Inferior parietal cortex (tissue), 1 donor: ENCODE measurements around the gene SQSTM1.
A peak's percentile ranks its signal among the peaks of the same experiment; 100 is the strongest.

ENCODE experiments used
- DNase-seq: peaks from one replicate; pipeline ENCODE4 v3.0.0-alpha.2; 2016; ENCODE audit errors: extremely low spot score

Gene SQSTM1

GRCh38 chr5:179806250-179807048, 14.3 kb upstream of the SQSTM1 start, which contains the start of gene MGAT4B:
MGAT4B (minus strand) TSS chr5:179806866; CDS start chr5:179806583, 283 bp downstream.
- DNase-seq: peak; percentile 58

- no peak for DNase-seq
Observed at GRCh38 chr5:179812135-179812825, 8.4 kb upstream of the SQSTM1 start.

GRCh38 chr5:179812997-179813607, 7.6 kb upstream of the SQSTM1 start:
- no peak for DNase-seq

GRCh38 chr5:179814090-179814489, 6.6 kb upstream of the SQSTM1 start:
- no peak for DNase-seq

- DNase-seq: no peak
Observed at GRCh38 chr5:179815491-179816249, 5.0 kb upstream of the SQSTM1 start.

GRCh38 chr5:179816401-179816795, 4.3 kb upstream of the SQSTM1 start:
- DNase-seq: no peak

- no peak for DNase-seq
Observed at GRCh38 chr5:179816796-179817469, 3.8 kb upstream of the SQSTM1 start.

- no peak for DNase-seq
Observed at GRCh38 chr5:179817470-179817840, 3.2 kb upstream of the SQSTM1 start.

- DNase-seq: no peak
Observed at GRCh38 chr5:179817890-179818745, 2.6 kb upstream of the SQSTM1 start.

- peak; percentile 90 for DNase-seq
Observed at GRCh38 chr5:179818746-179819295, 1.9 kb upstream of the SQSTM1 start.

GRCh38 chr5:179819296-179820126, 1.2 kb upstream of the SQSTM1 start:
- DNase-seq: no peak

- DNase-seq: no peak
Observed at GRCh38 chr5:179820127-179820482, 600 bp upstream of the SQSTM1 start.

GRCh38 chr5:179821298-179822058, 773 bp downstream of the SQSTM1 start:
- peak; percentile 76 for DNase-seq

- no peak for DNase-seq
Observed at GRCh38 chr5:179822059-179822432, 1.3 kb downstream of the SQSTM1 start.

- DNase-seq: no peak
Observed at GRCh38 chr5:179822444-179822990, 1.8 kb downstream of the SQSTM1 start.

- no peak for DNase-seq
Observed at GRCh38 chr5:179823937-179824744, 3.4 kb downstream of the SQSTM1 start.

- no peak for DNase-seq
Observed at GRCh38 chr5:179824745-179825112, 4.0 kb downstream of the SQSTM1 start.
